ENCODE measurements around the gene LIN28B.

LIN28B gene

GRCh38 chr6:105113422-105113821 lies 156.5 kb downstream of the LIN28B start:
- no peak for DNase-seq

- DNase-seq: no peak
Observed at GRCh38 chr6:105116150-105116549, 159.2 kb downstream of the LIN28B start.

GRCh38 chr6:105120570-105120969 lies 163.7 kb downstream of the LIN28B start:
- no peak for DNase-seq

DNA sequence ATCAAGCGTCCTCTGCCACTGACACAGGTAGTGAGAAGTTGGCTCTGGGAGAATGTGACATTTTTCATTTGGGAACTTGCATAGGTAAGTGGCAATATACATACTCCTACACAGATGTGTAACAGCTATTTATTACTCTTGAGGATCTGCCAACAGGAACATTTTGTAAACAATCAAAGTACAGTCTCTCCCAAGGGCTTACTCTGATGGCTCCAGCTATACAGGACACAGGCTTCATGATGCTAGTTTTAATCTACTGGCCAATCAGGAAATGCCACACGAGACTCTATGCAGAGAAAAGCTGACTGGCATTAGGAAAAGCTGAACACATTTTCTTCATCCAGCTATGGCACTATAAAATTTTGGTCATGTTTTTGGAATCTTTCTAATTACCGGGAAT lies 165.1 kb downstream of the LIN28B start:
- no peak for DNase-seq

GRCh38 chr6:105122717-105123116 lies 165.8 kb downstream of the LIN28B start:
- DNase-seq: no peak

Data from activated CD4-positive, alpha-beta T cell treated with anti-CD3 and anti-CD28 coated beads, Interleukin-2, amount 50 U/mL, for 4 hours (primary cell).